ENCODE measurements around the gene FAM50B. TPM values are rescaled to one million over a fixed set of nuclear protein-coding genes. Genes with fewer than 3 reads are reported as not detected.

The FAM50B gene
- total and polyA plus RNA-seq, 4 donors, result 8.8 to 12.3 (median 11.1) TPM

- DNase-seq (ENCODE audit: low spot score), result no peak
- 96% methylated on average over 33 of the region's 33 CpGs for WGBS
Measured at GRCh38 chr6:3850451-3851203, 1.5 kb downstream of the FAM50B start.

DNA sequence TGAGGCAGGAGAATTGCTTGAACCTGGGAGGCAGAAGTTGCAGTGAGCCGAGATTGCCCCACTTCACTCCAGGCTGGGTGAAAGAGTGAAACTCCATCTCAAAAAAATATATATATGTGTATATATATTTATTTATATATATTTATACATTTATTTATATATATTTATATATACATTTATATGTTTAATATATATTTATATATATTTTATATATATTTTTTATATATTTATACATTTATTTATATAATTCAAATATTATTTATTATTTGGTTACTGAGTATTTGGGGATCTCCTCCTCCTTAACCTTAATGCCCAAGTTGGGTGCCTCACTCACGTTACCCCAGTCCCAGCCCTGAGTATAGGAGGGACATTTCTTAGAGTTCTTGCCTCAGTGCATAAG, 2.7 kb downstream of the FAM50B start:
- H3K27me3 ChIP-seq (ENCODE audit: control insufficient read depth in 4 of 4, insufficient read depth in 4 of 4, low read length in 3 of 4), result no peaks in the 10 kb centered on the region
- H3K9me3 ChIP-seq (ENCODE audit: control insufficient read depth in 4 of 4, low read length in 3 of 4), result no peaks in the 10 kb centered on the region
- H3K4me1 ChIP-seq (ENCODE audit: control insufficient read depth in 4 of 4, insufficient read depth in 4 of 4, low read length in 3 of 4), result peaks cover 5 to 29% (median 9%) of the 10 kb centered on the region in 4 donors
- H3K27ac ChIP-seq (ENCODE audit: low read depth in 1 of 2, low read length in 2 of 2), result no peak overlapping the region
- H3K36me3 ChIP-seq (ENCODE audit: control insufficient read depth in 4 of 4, insufficient read depth in 3 of 4, low read depth in 1 of 4, low read length in 3 of 4), result no peaks in the 10 kb centered on the region
- DNase-seq (ENCODE audit: low spot score), result no peak
- no peak overlapping the region for H3K4me3 ChIP-seq (ENCODE audit: low read depth in 1 of 3, low read length in 3 of 3)
- 97% methylated on average over 2 of the region's 2 CpGs for WGBS
- TF ChIP-seq TAF1 (conservative IDR thresholded peaks at IDR 0.05) (no peak), JUND (IDR thresholded peaks at IDR 0.05) (no peak), NR2F2 (IDR thresholded peaks at IDR 0.05) (no peak), FOXA1 (IDR thresholded peaks at IDR 0.05) (no peak), MAX (IDR thresholded peaks at IDR 0.05) (no peak), GABPA (IDR thresholded peaks at IDR 0.05 in 1 of 2, conservative IDR thresholded peaks at IDR 0.05 in 1 of 2) (no peak), ZBTB33 (IDR thresholded peaks at IDR 0.05) (no peak), HNF4A (conservative IDR thresholded peaks at IDR 0.05) (no peak), SP1 (IDR thresholded peaks at IDR 0.05) (no peak), YY1 (IDR thresholded peaks at IDR 0.05) (no peak), REST (IDR thresholded peaks at IDR 0.05) (no peak), RAD21 (IDR thresholded peaks at IDR 0.05) (no peak), FOXA2 (IDR thresholded peaks at IDR 0.05) (no peak), HNF4G (IDR thresholded peaks at IDR 0.05) (no peak)
- TF ChIP-seq, protein P1, sequence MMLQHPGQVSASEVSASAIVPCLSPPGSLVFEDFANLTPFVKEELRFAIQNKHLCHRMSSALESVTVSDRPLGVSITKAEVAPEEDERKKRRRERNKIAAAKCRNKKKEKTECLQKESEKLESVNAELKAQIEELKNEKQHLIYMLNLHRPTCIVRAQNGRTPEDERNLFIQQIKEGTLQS (IDR thresholded peaks at IDR 0.05), result no peak
- TF ChIP-seq, protein P2, sequence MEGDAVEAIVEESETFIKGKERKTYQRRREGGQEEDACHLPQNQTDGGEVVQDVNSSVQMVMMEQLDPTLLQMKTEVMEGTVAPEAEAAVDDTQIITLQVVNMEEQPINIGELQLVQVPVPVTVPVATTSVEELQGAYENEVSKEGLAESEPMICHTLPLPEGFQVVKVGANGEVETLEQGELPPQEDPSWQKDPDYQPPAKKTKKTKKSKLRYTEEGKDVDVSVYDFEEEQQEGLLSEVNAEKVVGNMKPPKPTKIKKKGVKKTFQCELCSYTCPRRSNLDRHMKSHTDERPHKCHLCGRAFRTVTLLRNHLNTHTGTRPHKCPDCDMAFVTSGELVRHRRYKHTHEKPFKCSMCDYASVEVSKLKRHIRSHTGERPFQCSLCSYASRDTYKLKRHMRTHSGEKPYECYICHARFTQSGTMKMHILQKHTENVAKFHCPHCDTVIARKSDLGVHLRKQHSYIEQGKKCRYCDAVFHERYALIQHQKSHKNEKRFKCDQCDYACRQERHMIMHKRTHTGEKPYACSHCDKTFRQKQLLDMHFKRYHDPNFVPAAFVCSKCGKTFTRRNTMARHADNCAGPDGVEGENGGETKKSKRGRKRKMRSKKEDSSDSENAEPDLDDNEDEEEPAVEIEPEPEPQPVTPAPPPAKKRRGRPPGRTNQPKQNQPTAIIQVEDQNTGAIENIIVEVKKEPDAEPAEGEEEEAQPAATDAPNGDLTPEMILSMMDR (IDR thresholded peaks at IDR 0.05; ENCODE audit: low read depth, low read length, missing input control), result no peak
- no peak overlapping the region for H3K9ac ChIP-seq (ENCODE audit: low read depth in 1 of 2, low read length in 2 of 2)

More at GRCh38 chr6:3850451-3851203, 1.5 kb downstream of the FAM50B start:
- TF ChIP-seq, protein P2 (IDR thresholded peaks at IDR 0.05; ENCODE audit: low read depth, low read length, missing input control), result no peak
- TF ChIP-seq HNF4A (conservative IDR thresholded peaks at IDR 0.05), result no peak
- TF ChIP-seq, protein P1 (IDR thresholded peaks at IDR 0.05), result no peak
- Histone ChIP-seq H3K4me1 (ENCODE audit: control insufficient read depth in 4 of 4, insufficient read depth in 4 of 4, low read length in 3 of 4) (peaks cover 5 to 25% (median 7%) of the 10 kb centered on the region in 4 donors), H3K27me3 (ENCODE audit: control insufficient read depth in 4 of 4, insufficient read depth in 4 of 4, low read length in 3 of 4) (no peaks in the 10 kb centered on the region), H3K36me3 (ENCODE audit: control insufficient read depth in 4 of 4, insufficient read depth in 3 of 4, low read depth in 1 of 4, low read length in 3 of 4) (no peaks in the 10 kb centered on the region), H3K9me3 (ENCODE audit: control insufficient read depth in 4 of 4, low read length in 3 of 4) (no peaks in the 10 kb centered on the region), H3K9ac (ENCODE audit: low read depth in 1 of 2, low read length in 2 of 2) (no peak overlapping the region), H3K27ac (ENCODE audit: low read depth in 1 of 2, low read length in 2 of 2) (no peak overlapping the region), H3K4me3 (ENCODE audit: low read depth in 1 of 3, low read length in 3 of 3) (peak overlapping the region in 1 of 3 donors; percentile 29)
